H7 (cell line): ENCODE data around the gene UBR4. TPM values are rescaled to one million over a fixed set of nuclear protein-coding genes. Genes with fewer than 3 reads are reported as not detected.
A peak's percentile ranks its signal among the peaks of the same experiment; 100 is the strongest.

Experiments
- DNase-seq: peaks from one replicate; pipeline ENCODE4 v3.0.0; 2012
- H3K27me3 ChIP-seq: 2 replicates; pipeline ENCODE4 v1.6.0; 2011; ENCODE audit warnings: mild to moderate bottlenecking, low read length; ENCODE audit not compliant: control insufficient read depth, insufficient read depth
- H3K36me3 ChIP-seq: replicated peaks from 2 replicates; pipeline ENCODE4 v1.5.1; 2011; ENCODE audit warnings: low read length; ENCODE audit not compliant: control insufficient read depth, insufficient read depth
- H3K4me3 ChIP-seq: 2 replicates; pipeline ENCODE4 v1.5.1; 2011; ENCODE audit warnings: low read depth, mild to moderate bottlenecking, control low read depth, low read length, moderate library complexity; ENCODE audit not compliant: insufficient read depth
- total RNA-seq: library from RNA; depleted of rRNA; stranded (reverse); fragments of >200 nt; shearing (Covaris generic); gene quantifications from 2 replicates; pipeline ENCODE4 v1.2.3, GENCODE V29; 2014

Gene UBR4
- total RNA-seq, 1 experiment from 2014 or later = 87.7 TPM

DNA sequence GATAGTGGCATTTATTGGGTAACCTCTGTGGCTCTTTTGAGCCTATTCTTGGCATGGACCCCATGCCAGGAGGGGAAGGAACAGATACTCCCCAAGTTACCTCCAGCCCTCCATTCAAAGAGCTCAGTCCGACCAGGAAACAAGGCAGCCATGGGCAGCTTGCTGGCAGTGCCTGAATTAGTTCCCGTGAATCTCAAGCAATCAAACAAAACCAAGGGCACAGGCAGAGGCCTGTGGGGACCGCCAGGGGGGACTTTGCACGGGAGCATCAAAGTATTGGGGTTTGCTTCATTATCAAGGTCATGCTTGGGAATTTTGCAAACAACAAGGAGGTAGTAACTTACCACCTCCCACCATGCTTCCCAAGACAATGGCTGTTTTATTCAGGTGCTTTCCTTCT lies 172.4 kb downstream of the UBR4 start:
- Histone ChIP-seq H3K36me3 (no peaks in the 10 kb centered on the region), H3K27me3 (no peaks in the 10 kb centered on the region; the same call in 1 of the 2 replicates), H3K4me3 (no peak overlapping the region)
- DNase-seq = peak; percentile 7

DNA sequence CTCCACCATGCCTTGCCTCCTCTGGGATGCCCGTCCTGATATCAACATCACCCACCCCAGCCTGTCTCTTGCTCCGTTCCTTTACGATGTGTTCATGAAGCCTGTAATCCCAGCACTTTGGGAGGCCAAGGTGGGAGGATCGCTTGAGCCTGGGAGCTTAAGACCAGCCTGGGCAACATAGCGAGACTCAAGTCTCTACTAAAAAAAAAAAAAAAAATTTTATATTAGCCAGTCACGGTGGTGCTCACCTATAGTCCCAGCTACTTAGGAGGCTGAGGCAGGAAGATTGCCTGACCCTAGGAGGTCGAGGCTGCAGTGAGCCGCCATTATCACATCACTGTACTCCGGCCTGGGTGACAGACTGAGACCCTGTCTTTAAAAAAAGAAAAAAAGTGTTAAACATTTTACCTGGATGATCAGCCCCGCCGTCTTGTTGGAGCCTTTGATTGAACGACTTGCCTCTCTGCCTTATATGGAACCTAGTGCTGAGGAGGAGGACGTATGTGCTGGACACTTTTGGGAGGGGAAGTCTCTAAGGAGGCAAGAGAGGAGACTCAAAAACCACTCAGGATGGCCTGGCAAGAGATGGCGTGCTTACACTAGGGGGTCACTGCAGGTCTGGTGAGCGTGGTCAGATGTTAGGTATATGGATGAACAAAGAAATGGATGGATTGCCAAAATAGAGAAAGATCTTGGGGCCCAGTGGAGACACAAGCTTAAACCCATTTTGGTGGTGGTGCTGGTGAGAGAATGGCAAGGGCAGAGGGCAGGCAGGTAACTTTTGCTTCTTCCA lies 173.1 kb downstream of the UBR4 start:
- Histone ChIP-seq H3K4me3 (no peak overlapping the region), H3K27me3 (no peaks in the 10 kb centered on the region; the same call in 1 of the 2 replicates), H3K36me3 (no peaks in the 10 kb centered on the region)
- peak; percentile 5 for DNase-seq

DNA sequence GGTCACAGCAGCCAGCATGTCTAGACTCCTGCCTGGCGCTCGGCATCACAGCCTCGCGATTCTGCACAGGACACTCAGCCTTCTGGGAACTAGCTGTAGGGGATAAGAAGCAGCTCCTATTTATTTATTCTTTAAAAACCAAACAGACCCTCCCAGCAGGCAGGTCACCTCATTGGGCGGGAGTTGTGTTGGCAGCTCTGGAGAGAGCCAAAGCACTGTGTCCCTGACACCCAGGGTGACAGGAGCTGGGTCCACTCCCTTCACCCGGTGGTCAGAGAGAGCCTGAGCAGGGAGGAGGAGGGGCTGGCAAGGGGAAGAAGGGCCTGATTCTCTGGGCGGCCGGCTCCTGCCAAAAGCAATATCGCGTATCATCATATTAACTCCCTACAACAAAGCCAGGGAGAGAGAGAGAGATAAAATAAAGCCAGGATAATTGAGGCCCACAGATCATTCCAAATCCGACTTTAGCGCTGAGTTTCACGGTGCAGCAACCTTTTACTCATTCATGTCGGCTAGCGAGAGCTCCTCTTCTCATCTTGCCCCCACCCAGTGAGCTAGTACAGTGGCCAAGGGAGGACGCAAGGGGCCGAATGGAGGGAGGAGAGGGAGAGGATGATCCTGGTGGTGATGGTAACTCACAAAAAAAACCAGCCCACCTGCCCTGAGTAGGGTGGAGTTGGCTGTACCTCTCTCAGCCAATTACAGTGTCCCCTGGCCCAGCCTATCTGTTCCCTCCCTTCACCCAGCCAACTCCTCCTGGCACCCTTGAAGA lies 173.8 kb downstream of the UBR4 start:
- peak; percentile 38 for DNase-seq
- no peaks in the 10 kb centered on the region for H3K36me3 ChIP-seq
- no peak overlapping the region for H3K4me3 ChIP-seq
- H3K27me3 ChIP-seq = no peaks in the 10 kb centered on the region; the same call in 1 of the 2 replicates

DNA sequence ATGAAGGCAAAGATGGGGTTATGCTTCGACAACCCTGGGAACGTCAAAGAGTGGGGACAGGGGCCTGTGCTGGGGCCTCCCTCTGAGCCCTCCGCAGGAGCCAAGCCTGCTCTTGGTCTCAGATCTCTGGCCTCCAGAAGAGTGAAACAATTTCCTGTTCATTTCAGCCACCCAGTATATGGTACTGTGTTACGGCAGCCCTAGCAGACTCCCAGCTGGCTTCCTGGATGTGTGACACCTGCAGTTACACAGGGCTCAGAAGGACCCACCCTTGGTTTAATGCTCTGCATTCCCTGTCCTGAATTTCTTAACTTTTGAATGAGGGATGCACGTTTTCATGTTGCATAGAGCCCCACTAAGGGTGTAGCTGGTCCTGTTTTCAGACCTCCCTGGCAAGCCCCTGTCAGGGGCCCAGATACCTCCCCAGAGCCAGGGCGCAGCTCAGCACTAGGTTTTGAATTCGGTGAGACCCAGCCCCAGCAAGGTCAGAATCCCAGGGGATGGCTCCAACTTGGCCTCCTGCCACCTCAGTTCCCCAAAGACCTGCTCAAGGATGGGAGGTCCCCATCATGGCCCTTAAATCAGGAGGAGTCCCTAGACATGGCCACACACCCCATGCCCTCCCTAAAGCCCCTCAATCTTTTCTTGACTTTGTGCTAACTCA lies 174.6 kb downstream of the UBR4 start:
- H3K27me3 ChIP-seq = no peaks in the 10 kb centered on the region; the same call in 1 of the 2 replicates
- peak; percentile 31 for DNase-seq
- H3K36me3 ChIP-seq = no peaks in the 10 kb centered on the region
- no peak overlapping the region for H3K4me3 ChIP-seq

DNA sequence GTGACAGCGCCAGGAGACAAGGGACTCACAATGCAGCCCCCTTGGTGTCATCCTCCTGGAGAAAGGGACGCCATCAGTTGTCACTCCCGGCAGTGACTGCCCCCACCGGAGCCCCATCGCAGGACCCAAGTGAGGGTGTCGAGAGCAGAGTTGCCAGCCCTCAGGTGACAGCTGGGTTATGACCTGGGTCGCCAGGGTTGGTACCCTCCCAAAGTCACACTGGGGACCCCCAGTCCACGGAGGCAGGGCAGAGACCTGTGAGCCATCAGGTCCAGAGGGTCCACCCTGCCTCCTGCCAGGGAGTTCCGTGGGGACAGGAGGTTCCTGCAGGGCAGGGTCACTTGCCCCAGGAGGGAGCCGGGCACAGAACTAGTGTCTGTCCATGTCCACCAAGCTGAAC lies 175.3 kb downstream of the UBR4 start:
- no peak overlapping the region for H3K4me3 ChIP-seq
- H3K36me3 ChIP-seq = no peaks in the 10 kb centered on the region
- peak; percentile 33 for DNase-seq
- no peaks in the 10 kb centered on the region; the same call in 1 of the 2 replicates for H3K27me3 ChIP-seq

DNA sequence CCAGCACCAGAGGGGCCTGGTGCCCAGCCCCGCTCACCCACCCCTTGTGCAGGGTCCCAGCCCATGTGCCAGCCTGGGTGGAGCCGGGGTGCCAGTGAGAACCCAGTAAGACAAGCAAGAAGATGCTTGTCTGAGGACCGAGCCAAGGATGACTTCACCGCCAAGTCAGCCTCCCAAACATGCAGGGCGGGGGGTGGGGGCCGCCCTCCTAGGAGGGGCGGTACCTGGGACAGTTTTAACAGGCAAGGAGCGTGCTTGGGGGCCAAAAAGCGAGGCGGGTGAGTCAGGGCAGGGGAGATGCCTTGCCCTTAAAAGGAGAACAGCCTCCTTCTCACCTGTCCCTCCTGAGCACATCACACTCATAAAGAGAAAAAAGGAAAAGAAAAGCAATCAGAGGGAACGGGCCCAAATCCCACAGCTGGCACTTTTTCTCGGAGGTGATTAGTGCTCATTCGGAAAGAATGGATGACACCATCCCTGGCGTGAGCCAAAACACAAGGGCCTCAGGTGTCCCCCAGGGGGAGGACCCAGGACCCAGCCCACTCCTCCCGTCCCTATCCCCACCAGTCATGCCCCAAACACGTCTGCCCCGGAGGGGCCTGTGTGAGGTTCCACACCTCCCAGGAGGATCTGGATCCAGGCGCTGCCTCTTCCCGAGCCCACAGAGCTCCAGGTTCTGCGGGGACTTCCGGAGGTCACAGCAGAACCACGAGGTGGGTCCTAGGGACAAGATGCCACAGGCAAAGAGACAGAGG lies 176.0 kb downstream of the UBR4 start:
- Histone ChIP-seq H3K36me3 (no peaks in the 10 kb centered on the region), H3K27me3 (no peaks in the 10 kb centered on the region; the same call in 1 of the 2 replicates), H3K4me3 (no peak overlapping the region)
- DNase-seq = peak; percentile 69

DNA sequence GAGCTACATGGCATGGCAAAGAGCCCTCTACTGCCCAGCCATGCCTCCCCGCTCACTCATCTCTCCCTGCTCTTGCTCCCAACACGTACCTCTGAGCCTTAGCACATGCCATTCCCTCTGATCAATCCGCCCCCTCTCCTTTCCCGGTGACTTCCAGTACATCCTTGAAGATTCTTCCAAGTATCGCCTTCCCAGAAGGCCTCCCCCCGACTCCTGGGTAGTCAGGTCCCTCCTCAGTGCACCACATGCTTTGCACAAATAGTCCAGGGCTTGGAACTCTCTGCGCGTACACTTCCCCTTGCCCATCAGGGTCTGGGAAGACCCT lies 176.6 kb downstream of the UBR4 start:
- H3K4me3 ChIP-seq = no peak overlapping the region
- H3K36me3 ChIP-seq = no peaks in the 10 kb centered on the region
- H3K27me3 ChIP-seq = no peaks in the 10 kb centered on the region; the same call in 1 of the 2 replicates
- DNase-seq = peak; percentile 29

DNA sequence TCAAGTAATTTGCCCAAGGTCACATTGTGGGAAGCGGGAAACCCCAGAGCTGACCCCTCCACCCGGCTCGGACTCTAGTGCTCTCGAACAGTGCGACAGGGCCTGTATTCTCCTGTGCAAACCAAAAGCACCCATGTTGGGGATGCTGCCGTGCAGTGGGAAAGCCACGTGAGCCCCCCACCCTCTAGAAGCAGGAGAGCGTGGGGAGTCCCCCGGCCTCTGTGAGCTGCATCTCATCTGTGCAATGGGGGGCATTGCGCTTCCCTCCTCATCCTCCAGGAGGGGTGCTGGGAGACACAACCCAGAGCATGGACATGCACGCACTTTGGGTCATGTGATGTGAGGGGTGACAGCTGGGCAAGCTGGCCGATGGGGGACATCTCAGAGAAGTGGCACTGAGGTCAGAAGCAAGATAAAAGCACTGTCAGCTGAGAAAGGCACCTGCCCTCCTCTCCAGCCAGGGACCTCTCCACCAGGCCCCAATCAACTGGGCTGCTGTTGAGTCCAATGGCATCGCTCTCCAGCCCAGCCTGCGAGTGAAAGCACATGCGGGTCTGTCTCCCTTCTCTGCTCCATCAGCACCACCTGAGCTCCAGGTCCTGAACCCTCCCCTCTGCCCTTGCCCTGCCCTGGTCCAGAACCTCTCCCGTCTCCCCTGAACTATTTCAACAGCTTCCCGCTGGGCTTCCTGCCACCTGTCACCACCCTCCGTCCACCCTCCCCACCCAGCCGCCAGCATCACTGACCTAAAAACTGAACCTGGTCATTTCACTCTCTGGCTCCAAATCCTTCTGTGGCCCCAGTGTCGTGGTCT lies 177.2 kb downstream of the UBR4 start:
- H3K4me3 ChIP-seq = no peak overlapping the region
- DNase-seq = peak; percentile 69

DNA sequence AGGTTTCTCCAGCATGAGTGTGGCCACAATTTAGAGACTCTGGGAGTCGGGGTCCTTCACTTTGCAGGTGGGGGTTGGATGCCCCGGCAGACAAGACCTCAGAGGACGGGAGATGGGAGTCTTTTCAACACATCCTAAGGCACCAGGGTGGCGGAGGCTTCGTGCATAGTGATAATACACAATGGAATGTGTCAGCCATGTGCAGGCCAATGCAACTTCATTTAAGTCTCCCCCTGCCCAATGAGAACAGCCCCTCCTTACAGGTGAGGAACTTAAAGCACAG lies 177.7 kb downstream of the UBR4 start:
- Histone ChIP-seq H3K27me3 (no peaks in the 10 kb centered on the region; the same call in 1 of the 2 replicates), H3K36me3 (no peaks in the 10 kb centered on the region), H3K4me3 (no peak overlapping the region)
- no peak for DNase-seq

More for the DNA sequence above, 177.2 kb downstream of the UBR4 start:
- no peaks in the 10 kb centered on the region; the same call in 1 of the 2 replicates for H3K27me3 ChIP-seq
- H3K36me3 ChIP-seq = no peaks in the 10 kb centered on the region

DNA sequence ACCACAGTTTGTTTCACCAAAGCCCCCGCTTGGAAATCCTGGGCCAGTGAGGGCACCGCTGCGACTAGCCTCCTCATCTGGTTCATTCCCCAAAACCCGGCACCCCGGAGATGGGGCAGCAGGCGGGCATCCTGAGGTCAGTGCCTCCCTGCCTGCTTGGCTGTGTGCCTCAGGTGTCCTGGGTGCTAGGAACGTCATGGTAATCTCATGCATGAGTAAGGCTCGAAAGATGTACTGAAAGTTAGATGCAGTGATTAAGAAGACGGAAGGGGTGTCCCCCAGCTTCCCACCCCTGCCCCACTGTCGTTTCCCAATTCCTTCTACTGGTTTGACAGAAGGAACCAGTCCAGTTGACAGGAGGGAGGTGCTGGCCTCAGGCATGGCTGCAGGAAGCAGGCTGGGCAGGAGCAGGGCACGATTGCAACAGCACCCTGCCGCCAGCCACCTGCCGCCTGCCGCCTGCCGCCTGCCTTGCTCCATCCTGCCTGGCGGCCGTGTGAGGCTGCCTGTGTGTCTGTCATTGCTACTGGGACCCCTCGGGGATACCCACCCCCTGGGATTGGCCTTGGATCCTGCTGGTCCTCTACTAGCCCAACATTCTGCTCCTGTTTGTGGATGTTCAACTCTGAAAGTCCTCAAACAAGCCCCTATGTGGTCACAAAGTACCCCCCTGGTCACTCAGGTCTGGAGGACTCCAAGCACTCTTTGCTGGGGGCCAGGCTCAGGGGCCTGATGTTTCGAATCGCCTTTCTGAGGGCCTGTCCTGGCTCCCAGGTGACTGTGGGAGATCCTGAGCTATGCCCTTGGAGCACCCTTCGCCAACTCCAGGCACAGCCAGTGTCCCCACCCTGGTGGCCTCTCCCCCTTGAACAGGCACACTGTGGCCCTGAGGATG lies 180.6 kb downstream of the UBR4 start:
- no peaks in the 10 kb centered on the region for H3K36me3 ChIP-seq
- no peak overlapping the region for H3K4me3 ChIP-seq
- peak; percentile 47 for DNase-seq
- H3K27me3 ChIP-seq = no peaks in the 10 kb centered on the region; the same call in 1 of the 2 replicates

DNA sequence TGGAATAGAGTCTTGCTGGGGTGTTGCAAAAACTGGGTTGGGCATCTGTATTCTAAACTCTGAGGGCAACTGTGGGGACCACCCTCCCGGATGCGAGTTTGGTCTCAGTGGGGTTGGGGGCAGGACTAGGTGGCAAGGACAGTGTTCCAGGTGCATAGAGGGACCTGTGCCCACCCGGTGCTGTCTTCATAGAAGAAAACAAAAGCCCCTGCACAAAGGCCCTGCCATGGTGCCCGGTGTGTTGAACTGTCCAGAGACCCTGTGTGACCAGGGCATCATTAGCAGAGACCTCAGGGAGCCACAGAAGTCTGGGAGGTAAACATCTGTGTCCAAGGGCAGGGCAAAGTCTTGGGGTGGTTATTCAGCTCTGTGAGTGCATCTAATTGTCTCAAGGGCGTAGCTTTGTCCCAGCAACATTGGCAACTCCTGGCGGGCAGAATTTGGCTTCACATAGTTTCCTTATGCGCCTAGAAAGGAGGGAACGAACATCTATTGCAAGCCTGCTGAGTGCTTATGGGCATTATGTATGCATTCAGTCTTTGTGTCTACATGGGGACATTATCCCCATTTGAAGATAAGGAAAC lies 181.4 kb downstream of the UBR4 start:
- DNase-seq = no peak
- Histone ChIP-seq H3K36me3 (no peaks in the 10 kb centered on the region), H3K27me3 (no peaks in the 10 kb centered on the region; the same call in 1 of the 2 replicates), H3K4me3 (no peak overlapping the region)

DNA sequence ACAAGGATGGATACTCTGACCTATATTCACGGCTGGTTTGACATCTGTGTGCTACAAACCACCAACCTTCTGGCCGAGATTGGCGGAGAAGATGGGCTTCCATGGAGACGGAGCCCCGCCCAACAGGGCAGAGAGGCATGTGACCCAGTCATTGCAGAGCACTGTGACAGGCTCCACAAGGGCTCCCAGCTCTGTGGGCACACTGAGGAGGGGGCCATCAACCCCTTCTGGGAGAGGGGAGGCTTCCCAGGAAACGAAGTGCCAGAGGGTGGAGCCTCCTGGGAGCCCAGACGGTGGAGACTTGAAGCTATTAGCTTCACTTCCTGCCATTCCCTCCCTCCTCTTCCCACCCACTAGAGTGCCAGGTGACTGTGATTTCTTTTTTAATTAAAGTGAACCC lies 182.0 kb downstream of the UBR4 start:
- Histone ChIP-seq H3K4me3 (no peak overlapping the region), H3K27me3 (no peaks in the 10 kb centered on the region; the same call in 1 of the 2 replicates), H3K36me3 (no peaks in the 10 kb centered on the region)
- DNase-seq = peak; percentile 72
